ENCODE data around the gene MAST3. TPM values are rescaled to one million over a fixed set of nuclear protein-coding genes. Genes with fewer than 3 reads are reported as not detected.

MAST3 gene
- 1.6 TPM in 2 replicates for total RNA-seq

DNA sequence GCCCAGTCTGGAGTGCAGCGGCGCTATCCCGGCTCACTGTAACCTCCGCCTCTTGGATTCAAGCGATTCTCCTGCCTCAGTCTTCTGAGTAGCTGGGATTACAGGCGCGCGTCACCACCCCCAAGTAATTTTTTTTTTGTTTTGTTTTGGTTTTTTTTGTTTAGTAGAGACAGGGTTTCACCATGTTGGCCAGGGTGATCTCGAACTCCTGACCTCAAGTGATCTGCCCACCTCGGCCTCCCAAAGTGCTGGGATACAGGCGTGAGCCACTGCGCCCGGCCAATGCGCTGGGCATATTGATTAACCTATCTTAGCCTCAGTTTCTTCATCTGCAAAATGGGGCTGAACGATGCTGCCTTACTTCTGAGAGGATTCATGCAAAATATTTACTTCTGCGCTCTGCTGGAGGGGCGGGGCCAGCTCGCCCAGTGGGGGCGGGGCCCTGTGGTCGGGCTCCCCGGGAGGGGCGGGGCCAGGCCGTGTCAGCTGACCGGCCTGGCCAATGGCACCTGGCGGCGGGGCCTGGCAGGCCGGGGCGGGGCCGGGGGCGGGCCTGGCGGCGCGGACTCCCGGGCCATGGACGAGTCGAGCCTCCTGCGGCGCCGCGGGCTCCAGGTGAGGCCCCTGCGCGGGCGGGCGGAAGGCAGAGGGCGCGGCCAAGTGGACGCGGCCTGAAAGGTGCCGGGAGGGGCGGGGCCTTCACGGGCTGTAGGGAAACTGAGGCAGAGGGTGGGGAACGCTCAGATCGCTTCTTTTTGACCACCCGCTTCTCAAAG, at the start of gene MAST3:
MAST3 (plus strand) TSS at position 562 of the 776 bp plus-strand sequence; CDS start at position 577, 15 bp downstream.

DNA sequence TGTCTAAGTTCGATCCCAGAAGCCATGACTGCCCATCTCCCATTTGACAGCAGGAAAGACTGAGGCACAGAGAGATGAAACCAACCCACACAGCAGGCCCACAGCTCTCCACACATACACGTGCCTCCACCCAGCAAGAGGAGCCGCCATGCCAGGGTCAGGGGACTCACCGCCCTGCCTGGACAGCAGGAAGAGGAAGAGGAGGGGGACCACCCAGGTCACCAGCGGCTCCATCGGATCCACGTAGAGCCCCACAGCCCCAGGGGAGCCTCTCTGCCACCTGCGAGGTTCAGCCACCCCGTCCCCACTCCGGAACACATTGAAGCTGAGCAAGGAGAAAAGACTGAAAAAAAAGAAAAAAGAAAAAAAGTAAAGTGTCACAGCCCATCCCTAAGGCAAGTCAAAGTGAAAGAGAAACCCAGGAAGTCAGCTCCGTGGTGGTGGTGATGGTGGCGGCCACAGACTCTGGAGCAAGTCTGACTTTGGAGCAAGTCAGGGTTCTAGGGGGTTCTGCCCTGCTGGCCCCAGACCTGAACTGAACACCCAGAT, 10.9 kb upstream of the MAST3 start, which contains the start of gene IL12RB1:
IL12RB1 (minus strand) TSS at position 345 of the 549 bp plus-strand sequence; CDS start at position 234, 111 bp downstream.

DNA sequence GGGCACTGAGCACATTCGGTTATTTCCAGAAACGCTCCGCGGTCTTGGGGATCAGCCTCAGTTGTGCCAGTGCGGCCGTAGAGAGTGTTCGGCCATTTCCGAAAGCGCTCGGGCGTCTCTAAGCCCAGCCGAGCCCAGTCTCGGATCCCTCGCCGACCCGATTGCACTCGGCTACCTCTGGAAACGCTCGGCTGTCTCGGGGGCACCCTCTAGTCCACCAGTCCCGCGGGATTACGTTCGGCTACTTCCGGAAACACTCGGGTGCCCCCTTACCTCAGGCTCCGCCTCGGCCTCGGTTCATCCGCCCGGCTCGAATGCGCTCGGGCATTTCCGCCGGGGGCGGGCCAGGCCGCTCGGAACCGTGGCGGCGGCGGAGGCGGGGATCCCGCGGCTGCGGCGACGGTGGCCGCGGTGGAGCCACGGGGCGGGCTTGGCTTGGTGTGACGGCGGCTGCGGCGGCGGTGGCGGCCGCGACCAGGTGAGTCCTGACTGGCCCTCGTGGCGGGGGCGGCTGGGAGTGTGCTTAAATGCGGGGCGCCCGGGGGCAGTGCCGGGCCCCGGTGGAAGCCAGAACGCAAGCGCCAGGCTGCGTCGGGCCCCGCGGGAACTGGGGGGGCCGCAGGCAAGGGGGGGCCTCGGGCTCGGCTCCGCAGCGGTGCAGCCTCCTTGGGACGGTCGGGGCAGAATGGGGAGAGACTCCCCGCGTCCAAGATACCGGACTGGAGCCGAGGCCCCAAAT, 55.4 kb downstream of the MAST3 start, which contains the start of gene PIK3R2:
PIK3R2 (plus strand) TSS at position 347 of the 739 bp plus-strand sequence. CDS start 2,717 bp downstream, outside the sequence.

DNA sequence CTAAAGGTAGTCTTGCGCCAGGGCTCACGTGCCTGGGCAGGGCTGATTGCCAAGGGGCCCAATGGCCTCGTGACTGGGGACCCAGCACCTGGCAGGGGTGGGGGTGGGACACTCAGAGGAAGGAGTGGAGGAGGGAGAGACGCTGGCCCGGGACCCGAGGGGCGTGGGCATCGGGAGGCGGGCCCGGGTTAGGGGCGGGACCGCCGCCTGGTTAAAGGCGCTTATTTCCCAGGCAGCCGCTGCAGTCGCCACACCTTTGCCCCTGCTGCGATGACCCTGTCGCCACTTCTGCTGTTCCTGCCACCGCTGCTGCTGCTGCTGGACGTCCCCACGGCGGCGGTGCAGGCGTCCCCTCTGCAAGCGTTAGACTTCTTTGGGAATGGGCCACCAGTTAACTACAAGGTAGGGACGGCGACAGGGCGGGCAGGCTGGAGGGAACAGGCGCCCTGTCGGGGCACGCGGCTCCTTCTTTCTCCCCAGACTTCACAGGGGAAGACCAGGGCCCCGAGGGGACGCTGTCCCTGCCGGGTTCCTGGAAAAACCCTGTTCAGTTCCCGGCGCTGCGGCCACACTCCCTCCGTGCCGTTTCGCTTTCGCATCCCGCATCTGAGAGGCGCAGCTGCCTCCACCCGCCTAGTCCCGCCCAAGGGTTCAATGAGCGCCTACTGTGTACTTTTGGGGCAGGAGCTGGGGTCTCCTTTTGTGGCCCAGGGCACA, 76.2 kb downstream of the MAST3 start, which contains the start of gene IFI30:
IFI30 (plus strand) TSS at position 242 of the 717 bp plus-strand sequence; CDS start at position 271, 29 bp downstream.

DNA sequence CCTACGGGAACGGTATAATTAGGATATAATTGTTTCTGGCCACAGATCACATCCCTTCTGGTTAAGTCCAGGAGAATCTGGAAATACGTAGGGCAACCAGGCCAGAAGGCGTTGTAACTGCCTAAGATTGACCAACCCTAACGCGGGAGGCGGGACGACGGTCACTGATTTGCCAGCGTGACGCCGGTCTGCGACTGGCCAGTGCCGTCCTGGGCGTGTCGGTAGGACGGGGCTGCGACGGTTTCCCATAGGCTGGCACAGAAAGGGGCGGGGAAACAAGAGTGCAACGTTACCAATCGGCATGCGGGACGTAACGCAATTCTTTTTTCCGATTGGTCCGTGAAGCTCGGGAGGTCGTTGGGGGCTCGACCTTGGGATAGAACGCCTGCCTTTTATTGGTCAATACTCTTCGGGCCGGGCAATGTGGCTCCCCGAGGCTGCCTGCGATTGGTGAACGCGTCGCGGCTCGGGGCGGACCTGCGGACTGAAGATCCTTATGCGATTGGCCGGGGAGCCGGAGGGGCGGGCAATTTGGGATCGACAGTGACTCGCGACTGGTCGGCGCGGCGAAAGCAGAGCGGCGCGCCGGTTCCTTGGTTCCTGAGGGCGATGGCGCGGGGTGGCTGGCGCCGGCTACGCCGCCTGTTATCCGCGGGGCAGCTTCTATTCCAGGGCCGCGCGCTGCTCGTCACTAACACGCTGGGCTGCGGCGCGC, 95.3 kb downstream of the MAST3 start, which contains the start of gene MPV17L2:
MPV17L2 (plus strand) TSS at position 546 of the 715 bp plus-strand sequence; CDS start at position 610, 64 bp downstream.

Small RNA genes lying within 50 kb of the gene (small RNA-seq; reads per million reads assigned to genes)
- gene IFI30: not detected

Other genes starting within 250 kb of the MAST3 start
- gene JAK3, start 249.8 kb upstream of the MAST3 start, total RNA-seq: 6.0 and 10.6 TPM in 2 replicates
- 1,286 and 1,916 TPM in 2 replicates for gene RPL18A, start 237.9 kb upstream of the MAST3 start, total RNA-seq
- under 0.01 TPM in 1 of 2 replicates, not detected in the other for gene SLC5A5, start 225.8 kb upstream of the MAST3 start, total RNA-seq
- gene CCDC124, start 164.8 kb upstream of the MAST3 start, total RNA-seq: 16.9 and 44.1 TPM in 2 replicates
- not detected in 2 replicates for gene KCNN1, start 130.7 kb upstream of the MAST3 start, total RNA-seq
- 6.8 and 9.0 TPM in 2 replicates for gene ARRDC2, start 89.6 kb upstream of the MAST3 start, total RNA-seq
- not detected in 2 replicates for gene IL12RB1, start 10.8 kb upstream of the MAST3 start, total RNA-seq
- 34.9 and 72.3 TPM in 2 replicates for gene PIK3R2, start 55.4 kb downstream of the MAST3 start, total RNA-seq
- gene IFI30, start 76.0 kb downstream of the MAST3 start, total RNA-seq: 7.9 and 22.0 TPM in 2 replicates
- gene MPV17L2, start 95.4 kb downstream of the MAST3 start, total RNA-seq: 5.1 and 14.3 TPM in 2 replicates
- 0.79 and 1.5 TPM in 2 replicates for gene RAB3A, start 106.3 kb downstream of the MAST3 start, total RNA-seq
- under 0.01 and 0.22 TPM in 2 replicates for gene PDE4C, start 128.7 kb downstream of the MAST3 start, total RNA-seq
- gene IQCN, start 176.7 kb downstream of the MAST3 start, total RNA-seq: 2.5 and 3.5 TPM in 2 replicates
- gene JUND, start 183.8 kb downstream of the MAST3 start, total RNA-seq: 213 and 219 TPM in 2 replicates
- gene LSM4, start 225.3 kb downstream of the MAST3 start, total RNA-seq: 152 and 205 TPM in 2 replicates
- gene PGPEP1, start 242.8 kb downstream of the MAST3 start, total RNA-seq: 9.3 and 10.2 TPM in 2 replicates